Smooth muscle cell (in vitro differentiated cells): ENCODE results near the gene ENPP1. TPM values are rescaled to one million over a fixed set of nuclear protein-coding genes. Genes with fewer than 3 reads are reported as not detected.

Source experiments
- DNase-seq: peaks from one replicate; lab custom pipeline; 2025; ENCODE audit not compliant: unreplicated experiment; lab: John Stamatoyannopoulos, UW
- H2AFZ ChIP-seq: fragments of 200-600 bp; sonication (generic); 2 replicates; pipeline ENCODE4 v1.6.0; 2016; ENCODE audit warnings: antibody characterized with exemption, low read depth, mild to moderate bottlenecking
- H3F3A ChIP-seq: fragments of 200-600 bp; sonication (generic); 2 replicates; pipeline ENCODE4 v1.6.0; 2017; ENCODE audit warnings: antibody characterized with exemption, low read depth
- H3K27ac ChIP-seq: fragments of 200-600 bp; sonication (generic); 2 replicates; pipeline ENCODE4 v1.5.1; 2016; ENCODE audit warnings: low read depth, mild to moderate bottlenecking
- H3K27me3 ChIP-seq: fragments of 200-600 bp; sonication (generic); 2 replicates; pipeline ENCODE4 v1.6.1; 2016; ENCODE audit warnings: low read depth, mild to moderate bottlenecking
- H3K36me3 ChIP-seq: fragments of 200-600 bp; sonication (generic); 2 replicates; pipeline ENCODE4 v1.5.1; 2016; ENCODE audit warnings: low read depth
- H3K4me1 ChIP-seq: fragments of 200-600 bp; sonication (generic); 2 replicates; pipeline ENCODE4 v1.5.1; 2016; ENCODE audit warnings: low read depth
- H3K4me2 ChIP-seq: fragments of 200-600 bp; sonication (generic); 2 replicates; pipeline ENCODE4 v1.6.0; 2016; ENCODE audit warnings: mild to moderate bottlenecking
- H3K4me3 ChIP-seq: fragments of 200-600 bp; sonication (generic); 2 replicates; pipeline ENCODE4 v1.5.1; 2016; ENCODE audit warnings: mild to moderate bottlenecking
- H3K79me2 ChIP-seq: fragments of 200-600 bp; sonication (generic); 2 replicates; pipeline ENCODE4 v1.6.0; 2016; ENCODE audit warnings: low read depth, mild to moderate bottlenecking
- H3K9ac ChIP-seq: fragments of 200-600 bp; sonication (generic); 2 replicates; pipeline ENCODE4 v1.6.0; 2016; ENCODE audit warnings: low read depth
- H3K9me3 ChIP-seq: fragments of 200-600 bp; sonication (generic); replicated peaks from 2 replicates; pipeline ENCODE4 v1.5.1; 2016; ENCODE audit warnings: low read depth
- H4K20me1 ChIP-seq: fragments of 200-600 bp; sonication (generic); 2 replicates; pipeline ENCODE4 v1.6.0; 2016; ENCODE audit warnings: low read depth
- CTCF ChIP-seq: fragments of 200-600 bp; sonication (generic); IDR thresholded peaks from 2 replicates; pipeline ENCODE4 v1.5.1; 2017; ENCODE audit warnings: borderline replicate concordance, mild to moderate bottlenecking, antibody characterized with exemption; ENCODE audit not compliant: insufficient read depth, poor library complexity, severe bottlenecking
- WGBS: methylation state at CpG from one replicate; pipeline ENCODE4 v1.1.7; 2016; ENCODE audit warnings: low lambda C conversion rate; 5-methylcytosine and 5-hydroxymethylcytosine counted together
- polyA plus RNA-seq: library from polyadenylated mRNA; unstranded; fragments of >200 nt; fragmentation: Nextera tagmentation; extraction: Ambion mirVana; gene quantifications from 2 replicates; pipeline ENCODE4 v1.2.1, GENCODE V29; 2016
- total RNA-seq: library from RNA; depleted of rRNA; stranded (reverse); fragments of >200 nt; gene quantifications from 2 replicates; pipeline ENCODE4 v1.2.3, GENCODE V29; 2014

The ENPP1 gene
- total and polyA plus RNA-seq, 2 experiments from 2014 or later: 329 to 433 TPM

GRCh38 chr6:131813991-131814390 lies 6.2 kb downstream of the ENPP1 start:
- no peak for TF ChIP-seq CTCF
- H3K4me2 ChIP-seq: no peak overlapping the region
- no peaks in the 10 kb centered on the region for H3K27me3 ChIP-seq
- no peak overlapping the region for H3K9ac ChIP-seq
- H3K4me1 ChIP-seq: peaks cover 5% of the 10 kb centered on the region
- no peak for DNase-seq
- no peaks in the 10 kb centered on the region for H3K36me3 ChIP-seq
- 63% methylated on average over 3 of the region's 3 CpGs for WGBS
- no peak overlapping the region for H3K4me3 ChIP-seq
- H3K27ac ChIP-seq: peak overlapping the region; percentile 13
- peaks cover 15% of the 10 kb centered on the region for H3F3A ChIP-seq
- peaks cover 97% of the 10 kb centered on the region for H4K20me1 ChIP-seq
- H2AFZ ChIP-seq: no peak overlapping the region
- peaks cover 93% of the 10 kb centered on the region for H3K79me2 ChIP-seq
- no peaks in the 10 kb centered on the region for H3K9me3 ChIP-seq

- DNase-seq: no peak
- H3K4me3 ChIP-seq: no peak overlapping the region
- peak overlapping the region; percentile 47 for H3K27ac ChIP-seq
- H4K20me1 ChIP-seq: peaks cover 97% of the 10 kb centered on the region
- H2AFZ ChIP-seq: no peak overlapping the region
- H3K27me3 ChIP-seq: no peaks in the 10 kb centered on the region
- 75% methylated on average over 1 of the region's 1 CpG for WGBS
- peaks cover 91% of the 10 kb centered on the region for H3K79me2 ChIP-seq
- no peak overlapping the region for H3K9ac ChIP-seq
- peaks cover 18% of the 10 kb centered on the region for H3F3A ChIP-seq
- H3K9me3 ChIP-seq: no peaks in the 10 kb centered on the region
- no peaks in the 10 kb centered on the region for H3K36me3 ChIP-seq
- peaks cover 5% of the 10 kb centered on the region for H3K4me1 ChIP-seq
- H3K4me2 ChIP-seq: no peak overlapping the region
- TF ChIP-seq CTCF: no peak
Observed at GRCh38 chr6:131816869-131817268, 9.0 kb downstream of the ENPP1 start.

- H3K9me3 ChIP-seq: no peaks in the 10 kb centered on the region
- H3K27ac ChIP-seq: peak overlapping the region; percentile 87
- H3K4me1 ChIP-seq: peaks cover 5% of the 10 kb centered on the region
- H4K20me1 ChIP-seq: peaks cover 95% of the 10 kb centered on the region
- H3K27me3 ChIP-seq: no peaks in the 10 kb centered on the region
- H3K36me3 ChIP-seq: no peaks in the 10 kb centered on the region
- H3K4me2 ChIP-seq: peak overlapping the region; percentile 42
- H3K79me2 ChIP-seq: peaks cover 92% of the 10 kb centered on the region
- WGBS: 33% methylated on average over 7 of the region's 7 CpGs
- H3F3A ChIP-seq: peaks cover 11% of the 10 kb centered on the region
- H3K9ac ChIP-seq: no peak overlapping the region
- H3K4me3 ChIP-seq: no peak overlapping the region
- no peak overlapping the region for H2AFZ ChIP-seq
- no peak for TF ChIP-seq CTCF
- DNase-seq: peak; percentile 13
Observed at GRCh38 chr6:131819572-131820124, 11.8 kb downstream of the ENPP1 start.
